ENCODE results near the gene SAMHD1. TPM values are rescaled to one million over a fixed set of nuclear protein-coding genes. Genes with fewer than 3 reads are reported as not detected.
"Not testable (repeated sequence)": the region's sequence is repeated elsewhere in the genome, so short reads cannot be mapped to it uniquely, and the experiment has no call there.

SAMHD1 gene
- total RNA-seq, 5 donors from 2014 or later (not counting 1 experiment from before 2014, with no cell fraction given) = 218 to 437 (median 244) TPM

DNA sequence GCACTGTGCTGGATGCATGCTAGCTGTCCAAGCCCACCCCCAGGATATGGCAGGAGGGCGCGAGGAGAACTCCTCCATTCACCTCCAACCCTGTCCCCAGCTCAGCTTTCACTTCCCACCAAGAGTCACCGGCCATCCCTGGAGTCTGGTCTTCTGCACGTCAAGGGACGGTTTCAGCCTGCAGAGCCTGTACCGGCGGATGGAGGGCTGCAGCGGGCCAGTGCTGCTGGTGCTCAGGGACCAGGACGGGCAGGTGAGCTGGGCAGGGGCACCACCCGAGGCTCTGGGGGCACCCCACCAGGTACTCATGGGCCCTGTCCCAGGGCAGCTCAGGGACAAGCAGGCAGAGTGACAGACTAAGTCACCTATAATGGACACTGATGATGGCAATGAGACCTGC, 72.6 kb downstream of the SAMHD1 start:
- peaks cover 3% of the 10 kb centered on the region for H3K36me3 Mint-ChIP-seq
- WGBS (ENCODE audit: insufficient coverage) = 91% methylated on average over 7 of the region's 10 CpGs
- H3K4me1 Mint-ChIP-seq = no peaks in the 10 kb centered on the region
- no peak for ATAC-seq (replicated peaks in 1 of 4)
- H3K27ac Mint-ChIP-seq = no peak overlapping the region
- H3K4me3 Mint-ChIP-seq = no peak overlapping the region
- DNase-seq = no peak
- ChIA-PET CTCF (no interaction called here), POLR2A (interaction anchor here in 1 of 2 donors (0.6 kb wide), 1 partner anchor 254 kb away, joined by 15 read pairs; no protein-coding TSS in a partner anchor)
- no peaks in the 10 kb centered on the region for H3K9me3 Mint-ChIP-seq
- H3K4me1 ChIP-seq (ENCODE audit: control insufficient read depth in 1 of 2, extremely low read depth in 1 of 2, insufficient read depth in 2 of 2, low read length in 2 of 2) = no peaks in the 10 kb centered on the region
- H3K27ac ChIP-seq (ENCODE audit: low read length) = no peak overlapping the region
- peaks cover 0 to 3% of the 10 kb centered on the region in 2 experiments for H3K27me3 ChIP-seq (replicated peaks in 1 of 2; ENCODE audit: control insufficient read depth in 2 of 2, extremely low read depth in 1 of 2, insufficient read depth in 2 of 2, low read length in 1 of 2)
- H3K27me3 Mint-ChIP-seq = no peaks in the 10 kb centered on the region
- H3K9me3 ChIP-seq = no peaks in the 10 kb centered on the region
- no peak overlapping the region for H3K4me3 ChIP-seq (ENCODE audit: control insufficient read depth in 1 of 2, extremely low read depth in 1 of 2, low read length in 1 of 2)
- H3K36me3 ChIP-seq (ENCODE audit: control insufficient read depth in 2 of 2, extremely low read depth in 1 of 2, insufficient read depth in 1 of 2, low read length in 1 of 2) = peaks cover 0 to 4% of the 10 kb centered on the region in 2 donors

DNA sequence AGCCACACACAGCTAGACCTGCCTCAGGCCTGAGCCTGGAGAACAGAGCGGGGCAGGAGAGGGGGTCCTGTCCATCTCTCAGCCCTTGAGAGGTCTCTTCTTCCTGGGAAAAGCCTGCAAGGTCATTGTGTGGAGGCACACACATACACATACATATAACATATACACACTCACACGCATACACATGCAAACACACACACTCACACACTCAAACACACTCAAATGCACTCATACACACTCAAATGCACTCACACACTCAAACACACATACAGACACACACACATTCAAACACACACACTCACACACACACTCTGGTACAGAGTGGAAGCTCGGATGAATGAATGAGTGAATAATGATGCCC, 75.1 kb downstream of the SAMHD1 start:
- H3K27me3 ChIP-seq (replicated peaks in 1 of 2; ENCODE audit: control insufficient read depth in 2 of 2, extremely low read depth in 1 of 2, insufficient read depth in 2 of 2, low read length in 1 of 2) = peaks cover 0 to 17% of the 10 kb centered on the region in 2 experiments
- Mint-ChIP-seq H3K27ac (no peak overlapping the region), H3K27me3 (no peaks in the 10 kb centered on the region), H3K4me1 (no peaks in the 10 kb centered on the region), H3K36me3 (peaks cover 3% of the 10 kb centered on the region), H3K4me3 (no peak overlapping the region), H3K9me3 (no peaks in the 10 kb centered on the region)
- no peak overlapping the region for H3K27ac ChIP-seq (ENCODE audit: low read length)
- H3K9me3 ChIP-seq = no peaks in the 10 kb centered on the region
- peaks cover 0 to 4% of the 10 kb centered on the region in 2 donors for H3K36me3 ChIP-seq (ENCODE audit: control insufficient read depth in 2 of 2, extremely low read depth in 1 of 2, insufficient read depth in 1 of 2, low read length in 1 of 2)
- ATAC-seq (replicated peaks in 1 of 4) (no peak), DNase-seq (no peak)
- no peaks in the 10 kb centered on the region for H3K4me1 ChIP-seq (ENCODE audit: control insufficient read depth in 1 of 2, extremely low read depth in 1 of 2, insufficient read depth in 2 of 2, low read length in 2 of 2)
- 93% methylated on average over 2 of the region's 3 CpGs for WGBS (ENCODE audit: insufficient coverage)
- H3K4me3 ChIP-seq (ENCODE audit: control insufficient read depth in 1 of 2, extremely low read depth in 1 of 2, low read length in 1 of 2) = no peak overlapping the region
- ChIA-PET POLR2A (no interaction called here), CTCF (no interaction called here)

GRCh38 chr20:36875702-36876472, 75.6 kb downstream of the SAMHD1 start, which contains the start of gene TLDC2:
TSS of gene TLDC2 (plus strand) at chr20:36876138. CDS start at chr20:36876175, 37 bp downstream.
- WGBS (ENCODE audit: insufficient coverage) = 94% methylated on average over 12 of the region's 14 CpGs
- H3K4me1 Mint-ChIP-seq = no peaks in the 10 kb centered on the region
- peaks cover 0 to 4% of the 10 kb centered on the region in 2 donors for H3K36me3 ChIP-seq (ENCODE audit: control insufficient read depth in 2 of 2, extremely low read depth in 1 of 2, insufficient read depth in 1 of 2, low read length in 1 of 2)
- H3K27ac Mint-ChIP-seq = no peak within 1 kb of the TSS
- no peak for ATAC-seq (replicated peaks in 1 of 4)
- peaks cover 0 to 21% of the 10 kb centered on the region in 2 experiments for H3K27me3 ChIP-seq (replicated peaks in 1 of 2; ENCODE audit: control insufficient read depth in 2 of 2, extremely low read depth in 1 of 2, insufficient read depth in 2 of 2, low read length in 1 of 2)
- H3K4me3 ChIP-seq (ENCODE audit: control insufficient read depth in 1 of 2, extremely low read depth in 1 of 2, low read length in 1 of 2) = no peak within 1 kb of the TSS
- ChIA-PET CTCF (no interaction called here), POLR2A (interaction anchor here in 1 of 2 donors (0.7 kb wide), 1 partner anchor 1050 kb away, joined by 3 read pairs; no protein-coding TSS in a partner anchor)
- H3K9me3 ChIP-seq = no peaks in the 10 kb centered on the region
- no peaks in the 10 kb centered on the region for H3K4me1 ChIP-seq (ENCODE audit: control insufficient read depth in 1 of 2, extremely low read depth in 1 of 2, insufficient read depth in 2 of 2, low read length in 2 of 2)
- H3K36me3 Mint-ChIP-seq = peaks cover 3% of the 10 kb centered on the region
- no peaks in the 10 kb centered on the region for H3K27me3 Mint-ChIP-seq
- no peaks in the 10 kb centered on the region for H3K9me3 Mint-ChIP-seq
- H3K4me3 Mint-ChIP-seq = no peak within 1 kb of the TSS
- no peak within 1 kb of the TSS for H3K27ac ChIP-seq (ENCODE audit: low read length)
- no peak for DNase-seq

DNA sequence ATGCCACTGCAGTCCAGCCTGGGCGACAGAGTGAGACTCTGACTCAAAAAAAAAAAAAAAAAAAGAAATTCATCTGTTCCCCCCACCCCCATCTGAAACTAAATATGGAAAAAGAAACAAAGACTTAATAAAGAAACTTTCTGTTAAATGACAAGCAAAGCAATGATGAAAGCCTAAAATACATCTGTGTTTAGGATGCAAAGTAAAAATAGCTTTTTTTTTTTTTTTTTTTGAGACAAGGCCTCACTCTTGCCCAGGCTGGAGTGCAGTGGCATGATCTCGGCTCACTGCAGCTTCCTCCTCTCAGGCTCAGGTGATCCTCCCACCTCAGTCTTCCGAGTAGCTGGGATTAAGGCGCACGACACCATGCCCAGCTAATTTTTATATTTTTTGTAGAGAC, 76.4 kb downstream of the SAMHD1 start:
- H3K36me3 Mint-ChIP-seq; H3K4me3 Mint-ChIP-seq; ATAC-seq (replicated peaks in 1 of 4); H3K4me3 ChIP-seq (ENCODE audit: control insufficient read depth in 1 of 2, extremely low read depth in 1 of 2, low read length in 1 of 2); H3K27me3 Mint-ChIP-seq; H3K27ac Mint-ChIP-seq; H3K4me1 ChIP-seq (ENCODE audit: control insufficient read depth in 1 of 2, extremely low read depth in 1 of 2, insufficient read depth in 2 of 2, low read length in 2 of 2); H3K27ac ChIP-seq (ENCODE audit: low read length); H3K9me3 ChIP-seq; H3K9me3 Mint-ChIP-seq; H3K4me1 Mint-ChIP-seq; H3K36me3 ChIP-seq (ENCODE audit: control insufficient read depth in 2 of 2, extremely low read depth in 1 of 2, insufficient read depth in 1 of 2, low read length in 1 of 2); DNase-seq: not testable (repeated sequence)
- ChIA-PET CTCF (interaction anchor here in 1 of 2 donors (0.6 kb wide), 2 partner anchors 155 to 335 kb away, joined by 5 read pairs; no protein-coding TSS in a partner anchor), POLR2A (interaction anchor here in 1 of 2 donors (0.7 kb wide), 1 partner anchor 1049 kb away, joined by 3 read pairs; no protein-coding TSS in a partner anchor)
- 100% methylated on average over 1 of the region's 5 CpGs for WGBS (ENCODE audit: insufficient coverage)
- H3K27me3 ChIP-seq (replicated peaks in 1 of 2; ENCODE audit: control insufficient read depth in 2 of 2, extremely low read depth in 1 of 2, insufficient read depth in 2 of 2, low read length in 1 of 2) = peaks cover 0 to 21% of the 10 kb centered on the region in 2 experiments

DNA sequence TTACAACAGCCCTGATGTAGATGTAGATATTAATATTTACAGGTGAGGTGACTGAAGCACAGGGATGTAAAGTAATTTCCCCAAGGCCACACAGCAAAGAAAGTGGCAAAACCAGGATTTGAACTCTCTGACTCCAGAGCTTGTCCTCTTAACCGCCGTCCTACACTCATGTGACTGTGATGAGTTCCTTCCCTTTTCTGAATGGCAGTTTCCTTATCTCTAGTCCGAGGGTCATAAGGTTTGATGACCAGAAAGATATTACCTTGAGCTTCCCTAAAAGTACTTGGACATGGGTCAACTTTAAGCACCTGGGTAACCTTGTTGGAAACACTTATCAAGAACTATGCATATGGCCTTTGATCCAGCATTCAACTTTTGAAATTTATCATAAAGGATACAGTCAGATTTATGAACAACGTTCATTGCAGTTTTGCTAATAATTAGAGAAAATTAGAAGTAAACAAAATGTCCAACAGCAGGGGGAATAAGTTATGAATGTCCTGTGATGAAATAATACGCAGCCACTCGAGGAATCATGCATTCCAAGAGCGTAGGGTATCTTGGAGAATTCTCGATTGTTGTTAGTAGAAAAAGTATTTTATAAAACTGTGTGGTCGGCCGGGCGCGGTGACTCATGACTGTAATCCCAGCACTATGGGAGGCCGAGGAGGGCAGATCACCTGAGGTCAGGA, 77.9 kb downstream of the SAMHD1 start:
- DNase-seq (no peak), ATAC-seq (replicated peaks in 1 of 4) (no peak)
- H3K36me3 ChIP-seq (ENCODE audit: control insufficient read depth in 2 of 2, extremely low read depth in 1 of 2, insufficient read depth in 1 of 2, low read length in 1 of 2) = peaks cover 0 to under 1% of the 10 kb centered on the region in 2 donors
- no peak overlapping the region for H3K27ac ChIP-seq (ENCODE audit: low read length)
- H3K9me3 ChIP-seq = no peaks in the 10 kb centered on the region
- 87% methylated on average over 10 of the region's 13 CpGs for WGBS (ENCODE audit: insufficient coverage)
- H3K4me3 Mint-ChIP-seq = no peak overlapping the region
- no peaks in the 10 kb centered on the region for H3K4me1 ChIP-seq (ENCODE audit: control insufficient read depth in 1 of 2, extremely low read depth in 1 of 2, insufficient read depth in 2 of 2, low read length in 2 of 2)
- no peak overlapping the region for H3K27ac Mint-ChIP-seq
- no peaks in the 10 kb centered on the region for H3K9me3 Mint-ChIP-seq
- H3K27me3 Mint-ChIP-seq = no peaks in the 10 kb centered on the region
- H3K4me3 ChIP-seq (ENCODE audit: control insufficient read depth in 1 of 2, extremely low read depth in 1 of 2, low read length in 1 of 2) = no peak overlapping the region
- H3K36me3 Mint-ChIP-seq = peaks cover 3% of the 10 kb centered on the region
- H3K4me1 Mint-ChIP-seq = no peaks in the 10 kb centered on the region
- POLR2A ChIA-PET = no interaction called here
- peaks cover 0 to 21% of the 10 kb centered on the region in 2 experiments for H3K27me3 ChIP-seq (replicated peaks in 1 of 2; ENCODE audit: control insufficient read depth in 2 of 2, extremely low read depth in 1 of 2, insufficient read depth in 2 of 2, low read length in 1 of 2)
- CTCF ChIA-PET = interaction anchor here in 1 of 2 donors (0.6 kb wide), 1 partner anchor 129 kb away, joined by 3 read pairs; no protein-coding TSS in a partner anchor

- Mint-ChIP-seq H3K4me3 (no peak overlapping the region), H3K9me3 (no peaks in the 10 kb centered on the region), H3K27ac (no peak overlapping the region), H3K36me3 (peaks cover 3% of the 10 kb centered on the region), H3K27me3 (no peaks in the 10 kb centered on the region), H3K4me1 (no peaks in the 10 kb centered on the region)
- Histone ChIP-seq H3K9me3 (no peaks in the 10 kb centered on the region), H3K4me3 (ENCODE audit: control insufficient read depth in 1 of 2, extremely low read depth in 1 of 2, low read length in 1 of 2) (no peak overlapping the region), H3K4me1 (ENCODE audit: control insufficient read depth in 1 of 2, extremely low read depth in 1 of 2, insufficient read depth in 2 of 2, low read length in 2 of 2) (no peaks in the 10 kb centered on the region), H3K27me3 (replicated peaks in 1 of 2; ENCODE audit: control insufficient read depth in 2 of 2, extremely low read depth in 1 of 2, insufficient read depth in 2 of 2, low read length in 1 of 2) (peaks cover 0 to 21% of the 10 kb centered on the region in 2 experiments), H3K27ac (ENCODE audit: low read length) (no peak overlapping the region), H3K36me3 (ENCODE audit: control insufficient read depth in 2 of 2, extremely low read depth in 1 of 2, insufficient read depth in 1 of 2, low read length in 1 of 2) (no peaks in the 10 kb centered on the region)
- POLR2A ChIA-PET = interaction anchor here in 1 of 2 donors (0.7 kb wide), 1 partner anchor 337 kb away, joined by 6 read pairs; no protein-coding TSS in a partner anchor
- CTCF ChIA-PET = interaction anchor here in 1 of 2 donors (0.6 kb wide), 1 partner anchor 154 kb away, joined by 13 read pairs; no protein-coding TSS in a partner anchor
- WGBS (ENCODE audit: insufficient coverage) = 86% methylated on average over 3 of the region's 5 CpGs
- no peak for DNase-seq
- no peak for ATAC-seq (replicated peaks in 1 of 4)
Observed at GRCh38 chr20:36872852-36873251, 78.7 kb downstream of the SAMHD1 start.
